Measurements from ENCODE around the gene CEP135. TPM values are rescaled to one million over a fixed set of nuclear protein-coding genes. Genes with fewer than 3 reads are reported as not detected.
"Not testable (repeated sequence)": the region's sequence is repeated elsewhere in the genome, so short reads cannot be mapped to it uniquely, and the experiment has no call there.

Gene CEP135
- polyA plus RNA-seq, 1 experiment: 2.0 TPM

- ChIA-PET CTCF (interaction anchor here (0.5 to 0.6 kb wide), 3 partner anchors 20 to 137 kb away, joined by 3 read pairs; no protein-coding TSS in a partner anchor), POLR2A (no interaction called here)
- TF ChIP-seq CTCF (IDR thresholded peaks at IDR 0.05; ENCODE audit: insufficient read depth, low read depth, low read length): no peak
- Histone ChIP-seq H3K36me3 (ENCODE audit: control insufficient read depth, insufficient read depth, low read length) (no peaks in the 10 kb centered on the region), H3K27me3 (ENCODE audit: control insufficient read depth, insufficient read depth, low read length) (no peaks in the 10 kb centered on the region; the same call in 1 of the 2 replicates), H3K4me3 (ENCODE audit: low read depth, low read length) (no peak overlapping the region)
- no peak for DNase-seq (ENCODE audit: low read depth)
Observed at GRCh38 chr4:56060036-56060435, 111.3 kb downstream of the CEP135 start.

GRCh38 chr4:56062106-56062505 is 113.4 kb downstream of the CEP135 start:
- CTCF ChIA-PET: no interaction called here
- Histone ChIP-seq H3K4me3 (ENCODE audit: low read depth, low read length) (no peak overlapping the region), H3K27me3 (ENCODE audit: control insufficient read depth, insufficient read depth, low read length) (no peaks in the 10 kb centered on the region; the same call in 1 of the 2 replicates), H3K36me3 (ENCODE audit: control insufficient read depth, insufficient read depth, low read length) (no peaks in the 10 kb centered on the region)
- POLR2A ChIA-PET: no interaction called here
- TF ChIP-seq CTCF (IDR thresholded peaks at IDR 0.05; ENCODE audit: insufficient read depth, low read depth, low read length): no peak
- DNase-seq (ENCODE audit: low read depth): no peak

- no peak overlapping the region for H3K4me3 ChIP-seq (ENCODE audit: low read depth, low read length)
- no peaks in the 10 kb centered on the region for H3K36me3 ChIP-seq (ENCODE audit: control insufficient read depth, insufficient read depth, low read length)
- no peak for DNase-seq (ENCODE audit: low read depth)
- no peaks in the 10 kb centered on the region; the same call in 1 of the 2 replicates for H3K27me3 ChIP-seq (ENCODE audit: control insufficient read depth, insufficient read depth, low read length)
- no peak for TF ChIP-seq CTCF (IDR thresholded peaks at IDR 0.05; ENCODE audit: insufficient read depth, low read depth, low read length)
- CTCF ChIA-PET: no interaction called here
- POLR2A ChIA-PET: no interaction called here
Observed at GRCh38 chr4:56062526-56063145, 113.9 kb downstream of the CEP135 start.

- H3K27me3 ChIP-seq (ENCODE audit: control insufficient read depth, insufficient read depth, low read length): no peaks in the 10 kb centered on the region
- POLR2A ChIA-PET: no interaction called here
- CTCF ChIA-PET: no interaction called here
- H3K4me3 ChIP-seq (ENCODE audit: low read depth, low read length): no peak overlapping the region
- TF ChIP-seq CTCF (IDR thresholded peaks at IDR 0.05; ENCODE audit: insufficient read depth, low read depth, low read length): no peak
- DNase-seq (ENCODE audit: low read depth): no peak
- H3K36me3 ChIP-seq (ENCODE audit: control insufficient read depth, insufficient read depth, low read length): no peaks in the 10 kb centered on the region
Observed at GRCh38 chr4:56066493-56066892, 117.7 kb downstream of the CEP135 start.

GRCh38 chr4:56067826-56068225 is 119.1 kb downstream of the CEP135 start:
- POLR2A ChIA-PET: no interaction called here
- CTCF ChIA-PET: no interaction called here
- no peak overlapping the region for H3K4me3 ChIP-seq (ENCODE audit: low read depth, low read length)
- H3K27me3 ChIP-seq (ENCODE audit: control insufficient read depth, insufficient read depth, low read length): no peaks in the 10 kb centered on the region
- DNase-seq (ENCODE audit: low read depth): no peak
- TF ChIP-seq CTCF (IDR thresholded peaks at IDR 0.05; ENCODE audit: insufficient read depth, low read depth, low read length): no peak
- no peaks in the 10 kb centered on the region for H3K36me3 ChIP-seq (ENCODE audit: control insufficient read depth, insufficient read depth, low read length)

- H3K4me3 ChIP-seq (ENCODE audit: low read depth, low read length); DNase-seq (ENCODE audit: low read depth); CTCF ChIA-PET; H3K27me3 ChIP-seq (ENCODE audit: control insufficient read depth, insufficient read depth, low read length); POLR2A ChIA-PET; H3K36me3 ChIP-seq (ENCODE audit: control insufficient read depth, insufficient read depth, low read length): not testable (repeated sequence)
Observed at GRCh38 chr4:56072730-56073129, 124.0 kb downstream of the CEP135 start.

Measured in BJ (cell line).